ENCODE results near the gene FNDC3A.

DNA sequence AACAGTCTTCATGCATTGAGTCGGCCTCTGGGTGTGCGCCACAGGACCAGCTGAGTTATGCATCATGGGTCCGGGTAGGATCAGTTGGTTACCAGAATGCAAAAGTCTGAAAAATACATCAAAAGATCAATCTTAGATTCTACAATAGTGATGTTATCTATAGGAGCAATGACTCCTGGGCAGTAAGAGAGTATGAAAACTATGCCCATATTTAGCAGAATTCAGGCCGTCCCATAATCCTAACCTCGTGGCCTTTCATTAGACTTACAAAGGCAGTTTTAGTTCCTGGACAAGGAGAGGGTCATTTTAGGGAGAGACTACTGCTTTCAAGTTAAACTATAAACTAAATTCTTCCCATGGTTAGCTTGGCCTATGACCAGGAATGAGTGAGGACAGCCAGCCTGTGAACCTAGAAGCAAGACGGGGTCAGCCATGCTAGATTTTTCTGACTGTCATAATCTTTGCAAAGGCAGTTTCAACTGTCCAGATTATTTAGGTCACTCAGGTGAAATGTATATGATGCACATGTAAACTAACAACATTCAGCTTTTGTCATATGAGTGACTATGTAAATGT is 260.2 kb downstream of the FNDC3A start:
- TF ChIP-seq, protein P1, sequence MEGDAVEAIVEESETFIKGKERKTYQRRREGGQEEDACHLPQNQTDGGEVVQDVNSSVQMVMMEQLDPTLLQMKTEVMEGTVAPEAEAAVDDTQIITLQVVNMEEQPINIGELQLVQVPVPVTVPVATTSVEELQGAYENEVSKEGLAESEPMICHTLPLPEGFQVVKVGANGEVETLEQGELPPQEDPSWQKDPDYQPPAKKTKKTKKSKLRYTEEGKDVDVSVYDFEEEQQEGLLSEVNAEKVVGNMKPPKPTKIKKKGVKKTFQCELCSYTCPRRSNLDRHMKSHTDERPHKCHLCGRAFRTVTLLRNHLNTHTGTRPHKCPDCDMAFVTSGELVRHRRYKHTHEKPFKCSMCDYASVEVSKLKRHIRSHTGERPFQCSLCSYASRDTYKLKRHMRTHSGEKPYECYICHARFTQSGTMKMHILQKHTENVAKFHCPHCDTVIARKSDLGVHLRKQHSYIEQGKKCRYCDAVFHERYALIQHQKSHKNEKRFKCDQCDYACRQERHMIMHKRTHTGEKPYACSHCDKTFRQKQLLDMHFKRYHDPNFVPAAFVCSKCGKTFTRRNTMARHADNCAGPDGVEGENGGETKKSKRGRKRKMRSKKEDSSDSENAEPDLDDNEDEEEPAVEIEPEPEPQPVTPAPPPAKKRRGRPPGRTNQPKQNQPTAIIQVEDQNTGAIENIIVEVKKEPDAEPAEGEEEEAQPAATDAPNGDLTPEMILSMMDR (IDR thresholded peaks at IDR 0.05; ENCODE audit: poor library complexity), result no peak
- no peak for TF ChIP-seq EZH2 (IDR thresholded peaks at IDR 0.05; ENCODE audit: borderline replicate concordance)

All from hepatocyte (in vitro differentiated cells).